Parathyroid adenoma (tissue), 2 donors: ENCODE results near the gene RELB.

ENCODE experiments used
- H2AFZ ChIP-seq: fragments of 300-600 bp; sonication (generic); one replicate; pipeline ENCODE4 v1.7.0; 2017; ENCODE audit warnings: antibody characterized with exemption, mild to moderate bottlenecking
- H3K27ac ChIP-seq: fragments of 300-600 bp; sonication (generic); one replicate; pipeline ENCODE4 v1.7.0; 2017
- H3K27me3 ChIP-seq: fragments of 300-600 bp; sonication (generic); one replicate; pipeline ENCODE4 v1.7.0; 2017; ENCODE audit warnings: low read length; ENCODE audit not compliant: control insufficient read depth, insufficient read depth
- H3K36me3 ChIP-seq: fragments of 300-600 bp; sonication (generic); one replicate; pipeline ENCODE4 v1.7.0; 2017; ENCODE audit warnings: low read length; ENCODE audit not compliant: control insufficient read depth, insufficient read depth
- H3K4me1 ChIP-seq: fragments of 300-600 bp; sonication (generic); one replicate; pipeline ENCODE4 v1.7.0; 2017; ENCODE audit warnings: control low read depth
- H3K4me2 ChIP-seq: fragments of 300-600 bp; sonication (generic); one replicate; pipeline ENCODE4 v1.7.0; 2017; ENCODE audit warnings: low read length
- H3K4me3 ChIP-seq: fragments of 300-600 bp; sonication (generic); one replicate; pipeline ENCODE4 v1.7.0; 2017; ENCODE audit warnings: low read depth, low read length
- H3K79me2 ChIP-seq: fragments of 300-600 bp; sonication (generic); one replicate; pipeline ENCODE4 v1.7.0; 2017; ENCODE audit warnings: control low read depth
- H3K9ac ChIP-seq: fragments of 300-600 bp; sonication (generic); one replicate; pipeline ENCODE4 v1.7.0; 2017; ENCODE audit warnings: mild to moderate bottlenecking
- H3K9me3 ChIP-seq: fragments of 300-600 bp; sonication (generic); one replicate; pipeline ENCODE4 v1.7.0; 2017; ENCODE audit warnings: low read length; ENCODE audit not compliant: control insufficient read depth
- TF ChIP-seq, protein P1 (sequence below): fragments of 300-600 bp; sonication (generic); IDR thresholded peaks from one replicate; pipeline ENCODE4 v1.7.0; 2017; ENCODE audit warnings: antibody characterized with exemption, mild to moderate bottlenecking
- donor health status: primary hyperparathyroidism.

The RELB gene

DNA sequence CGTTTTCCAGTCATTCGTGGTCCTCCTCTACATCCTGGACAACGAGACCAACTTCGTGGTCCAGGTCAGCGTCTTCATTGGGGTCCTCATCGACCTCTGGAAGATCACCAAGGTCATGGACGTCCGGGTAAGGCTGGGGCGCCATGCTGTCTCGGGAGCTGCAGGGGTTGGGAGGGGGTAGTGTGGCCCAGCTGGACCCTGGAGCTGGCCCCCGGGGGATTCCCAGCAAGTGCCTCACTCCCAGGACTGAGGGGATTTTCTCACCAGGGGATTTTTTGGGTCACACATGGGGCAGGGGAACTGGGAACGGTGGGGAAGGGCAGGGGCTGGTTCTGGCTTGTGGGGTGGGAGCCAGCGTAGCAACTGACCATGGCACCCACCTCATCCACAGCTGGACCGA lies 10.8 kb upstream of the RELB start:
- Histone ChIP-seq H3K9ac (no peak overlapping the region), H2AFZ (no peak overlapping the region), H3K36me3 (no peaks in the 10 kb centered on the region), H3K4me3 (no peak overlapping the region), H3K27ac (no peak overlapping the region), H3K27me3 (no peaks in the 10 kb centered on the region), H3K79me2 (no peaks in the 10 kb centered on the region), H3K9me3 (no peaks in the 10 kb centered on the region), H3K4me1 (no peaks in the 10 kb centered on the region), H3K4me2 (no peak overlapping the region)
- TF ChIP-seq, protein P1, sequence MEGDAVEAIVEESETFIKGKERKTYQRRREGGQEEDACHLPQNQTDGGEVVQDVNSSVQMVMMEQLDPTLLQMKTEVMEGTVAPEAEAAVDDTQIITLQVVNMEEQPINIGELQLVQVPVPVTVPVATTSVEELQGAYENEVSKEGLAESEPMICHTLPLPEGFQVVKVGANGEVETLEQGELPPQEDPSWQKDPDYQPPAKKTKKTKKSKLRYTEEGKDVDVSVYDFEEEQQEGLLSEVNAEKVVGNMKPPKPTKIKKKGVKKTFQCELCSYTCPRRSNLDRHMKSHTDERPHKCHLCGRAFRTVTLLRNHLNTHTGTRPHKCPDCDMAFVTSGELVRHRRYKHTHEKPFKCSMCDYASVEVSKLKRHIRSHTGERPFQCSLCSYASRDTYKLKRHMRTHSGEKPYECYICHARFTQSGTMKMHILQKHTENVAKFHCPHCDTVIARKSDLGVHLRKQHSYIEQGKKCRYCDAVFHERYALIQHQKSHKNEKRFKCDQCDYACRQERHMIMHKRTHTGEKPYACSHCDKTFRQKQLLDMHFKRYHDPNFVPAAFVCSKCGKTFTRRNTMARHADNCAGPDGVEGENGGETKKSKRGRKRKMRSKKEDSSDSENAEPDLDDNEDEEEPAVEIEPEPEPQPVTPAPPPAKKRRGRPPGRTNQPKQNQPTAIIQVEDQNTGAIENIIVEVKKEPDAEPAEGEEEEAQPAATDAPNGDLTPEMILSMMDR = no peak

DNA sequence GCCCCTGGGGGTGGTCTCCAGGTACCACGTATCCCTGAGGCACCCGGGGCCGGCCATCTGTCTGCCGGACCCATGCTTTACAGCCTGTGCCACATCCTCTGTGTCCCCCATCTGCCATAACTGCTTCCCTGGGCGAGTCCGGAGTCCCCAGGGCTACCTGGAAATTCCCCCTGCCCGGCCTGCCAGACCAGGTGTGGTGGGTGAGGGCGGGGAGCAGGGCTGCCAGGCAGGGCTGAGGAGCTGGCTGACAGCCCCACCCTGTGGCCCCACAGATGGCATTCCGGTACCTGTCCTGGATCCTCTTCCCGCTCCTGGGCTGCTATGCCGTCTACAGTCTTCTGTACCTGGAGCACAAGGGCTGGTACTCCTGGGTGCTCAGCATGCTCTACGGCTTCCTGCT lies 10.3 kb upstream of the RELB start:
- Histone ChIP-seq H3K4me3 (no peak overlapping the region), H3K27ac (no peak overlapping the region), H3K27me3 (no peaks in the 10 kb centered on the region), H3K79me2 (no peaks in the 10 kb centered on the region), H3K9me3 (no peaks in the 10 kb centered on the region), H3K9ac (no peak overlapping the region), H3K4me2 (no peak overlapping the region), H2AFZ (no peak overlapping the region), H3K36me3 (no peaks in the 10 kb centered on the region), H3K4me1 (no peaks in the 10 kb centered on the region)
- TF ChIP-seq, protein P1 = no peak

DNA sequence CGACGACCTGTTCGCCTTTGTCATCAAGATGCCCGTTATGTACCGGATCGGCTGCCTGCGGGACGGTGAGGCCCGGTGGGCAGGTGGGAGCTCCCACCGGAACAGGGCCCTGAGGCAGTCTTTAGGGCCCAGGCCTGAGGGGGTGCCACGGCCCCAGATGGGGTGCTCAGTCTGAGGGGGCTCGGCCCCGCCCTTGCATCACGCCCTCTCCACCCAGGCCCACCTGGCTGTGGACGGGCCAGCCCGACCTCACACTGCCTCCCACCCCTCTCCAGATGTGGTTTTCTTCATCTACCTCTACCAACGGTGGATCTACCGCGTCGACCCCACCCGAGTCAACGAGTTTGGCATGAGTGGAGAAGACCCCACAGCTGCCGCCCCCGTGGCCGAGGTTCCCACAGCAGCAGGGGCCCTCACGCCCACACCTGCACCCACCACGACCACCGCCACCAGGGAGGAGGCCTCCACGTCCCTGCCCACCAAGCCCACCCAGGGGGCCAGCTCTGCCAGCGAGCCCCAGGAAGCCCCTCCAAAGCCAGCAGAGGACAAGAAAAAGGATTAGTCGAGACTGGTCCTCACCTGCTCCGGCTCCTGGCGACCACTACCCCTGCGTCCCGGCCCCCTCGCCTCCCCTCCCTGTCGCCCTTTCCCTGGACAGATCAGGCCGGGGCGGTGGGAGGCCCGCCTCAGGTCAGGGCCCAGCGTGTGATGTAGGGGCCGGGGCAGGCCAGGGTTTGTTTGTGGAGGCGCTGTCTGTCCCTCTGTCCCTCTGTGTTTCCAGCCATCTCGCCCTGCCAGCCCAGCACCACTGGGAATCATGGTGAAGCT lies 8.7 kb upstream of the RELB start:
- Histone ChIP-seq H3K4me1 (no peaks in the 10 kb centered on the region), H3K4me3 (no peak overlapping the region), H3K27me3 (no peaks in the 10 kb centered on the region), H3K79me2 (no peaks in the 10 kb centered on the region), H2AFZ (no peak overlapping the region), H3K36me3 (no peaks in the 10 kb centered on the region), H3K27ac (no peak overlapping the region), H3K4me2 (no peak overlapping the region), H3K9me3 (no peaks in the 10 kb centered on the region), H3K9ac (no peak overlapping the region)
- TF ChIP-seq, protein P1 = no peak

DNA sequence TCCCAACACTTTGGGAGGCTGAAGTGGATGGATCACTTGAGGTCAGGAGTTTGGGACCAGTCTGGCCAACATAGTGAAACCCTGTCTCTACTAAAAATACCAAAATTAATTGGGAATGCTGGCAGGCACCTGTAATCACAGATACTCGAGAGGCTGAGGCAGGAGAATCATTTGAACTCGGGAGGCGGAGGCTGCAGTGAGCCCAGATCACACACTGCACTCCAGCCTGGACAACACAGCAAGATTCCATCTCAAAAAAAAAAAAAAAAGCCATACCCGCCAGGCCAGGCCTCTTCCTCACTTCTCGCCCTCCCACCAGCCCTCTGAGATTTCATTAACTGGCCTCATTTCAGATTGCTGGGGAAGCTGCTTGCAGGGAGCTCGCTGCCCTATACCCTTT lies 7.7 kb upstream of the RELB start:
- no peaks in the 10 kb centered on the region for H3K27me3 ChIP-seq
- no peak overlapping the region for H3K4me2 ChIP-seq
- H3K79me2 ChIP-seq = no peaks in the 10 kb centered on the region
- H3K4me3 ChIP-seq = no peak overlapping the region
- H3K4me1 ChIP-seq = no peaks in the 10 kb centered on the region
- no peaks in the 10 kb centered on the region for H3K9me3 ChIP-seq
- H3K27ac ChIP-seq = no peak overlapping the region
- TF ChIP-seq, protein P1 = no peak
- H3K9ac ChIP-seq = no peak overlapping the region
- H2AFZ ChIP-seq = no peak overlapping the region
- H3K36me3 ChIP-seq = no peaks in the 10 kb centered on the region
